DMS153 treated with DMSO at 0.1 percent for 48 hours (cell line): ENCODE measurements around the gene PTPRD.

ENCODE experiments used
- DNase-seq: peaks from one replicate; lab custom pipeline; 2025; ENCODE audit not compliant: unreplicated experiment; lab: John Stamatoyannopoulos, UW

The PTPRD gene

GRCh38 chr9:8267636-8268035 lies 2345.2 kb downstream of the PTPRD start:
- no peak for DNase-seq

GRCh38 chr9:8266861-8267260 lies 2345.9 kb downstream of the PTPRD start:
- DNase-seq = no peak

- DNase-seq = no peak
Observed at GRCh38 chr9:8265281-8265680, 2347.5 kb downstream of the PTPRD start.
